Right atrium auricular region (tissue), 2 donors: ENCODE results near the gene LRP1. TPM values are rescaled to one million over a fixed set of nuclear protein-coding genes. Genes with fewer than 3 reads are reported as not detected.
"Not testable (repeated sequence)": the region's sequence is repeated elsewhere in the genome, so short reads cannot be mapped to it uniquely, and the experiment has no call there.

ENCODE experiments used
- DNase-seq: peaks from one replicate; pipeline ENCODE4 v3.0.0-alpha.2; 2019; ENCODE audit warnings: low spot score
- H3K27ac ChIP-seq, 2 donors: fragments of 200-600 bp; sonication (generic); 1 replicate in 1 of 2; 2 replicates in 1 of 2; pipeline ENCODE4 v1.5.1; 2016 to 2019
- H3K27me3 ChIP-seq, 2 donors: fragments of 200-600 bp; sonication (generic); one replicate each; pipeline versions ENCODE4 v1.5.1 to v1.6.0; 2017 to 2019
- H3K36me3 ChIP-seq: fragments of 200-600 bp; sonication (generic); one replicate; pipeline ENCODE4 v1.5.1; 2016
- H3K4me1 ChIP-seq, 2 donors: fragments of 200-600 bp; sonication (generic); one replicate each; pipeline versions ENCODE4 v1.5.1 to v1.6.0; 2017 to 2019
- H3K4me3 ChIP-seq, 2 donors: fragments of 200-600 bp; sonication (generic); 1 replicate in 1 of 2; 2 replicates in 1 of 2; pipeline ENCODE4 v1.5.1; 2017 to 2019; ENCODE audit warnings: mild to moderate bottlenecking in 1 of 2, moderate library complexity in 1 of 2
- H3K9me3 ChIP-seq, 2 donors: fragments of 200-600 bp; sonication (generic); one replicate each; pipeline ENCODE4 v1.5.1; 2019
- total RNA-seq, 2 donors: library from RNA; depleted of rRNA; stranded (reverse); fragments of >200 nt; gene quantifications; one replicate each; pipeline ENCODE4 v1.1.0, GENCODE V29; 2016
- TF ChIP-seq, protein P1 (sequence below), 2 donors: fragments of 200-600 bp; sonication (generic); IDR thresholded peaks; one replicate each; pipeline ENCODE4 v1.5.1; 2019; ENCODE audit warnings: antibody characterized with exemption in 2 of 2

The LRP1 gene
- total RNA-seq, 2 donors from 2014 or later, result 89.4 to 211 TPM

DNA sequence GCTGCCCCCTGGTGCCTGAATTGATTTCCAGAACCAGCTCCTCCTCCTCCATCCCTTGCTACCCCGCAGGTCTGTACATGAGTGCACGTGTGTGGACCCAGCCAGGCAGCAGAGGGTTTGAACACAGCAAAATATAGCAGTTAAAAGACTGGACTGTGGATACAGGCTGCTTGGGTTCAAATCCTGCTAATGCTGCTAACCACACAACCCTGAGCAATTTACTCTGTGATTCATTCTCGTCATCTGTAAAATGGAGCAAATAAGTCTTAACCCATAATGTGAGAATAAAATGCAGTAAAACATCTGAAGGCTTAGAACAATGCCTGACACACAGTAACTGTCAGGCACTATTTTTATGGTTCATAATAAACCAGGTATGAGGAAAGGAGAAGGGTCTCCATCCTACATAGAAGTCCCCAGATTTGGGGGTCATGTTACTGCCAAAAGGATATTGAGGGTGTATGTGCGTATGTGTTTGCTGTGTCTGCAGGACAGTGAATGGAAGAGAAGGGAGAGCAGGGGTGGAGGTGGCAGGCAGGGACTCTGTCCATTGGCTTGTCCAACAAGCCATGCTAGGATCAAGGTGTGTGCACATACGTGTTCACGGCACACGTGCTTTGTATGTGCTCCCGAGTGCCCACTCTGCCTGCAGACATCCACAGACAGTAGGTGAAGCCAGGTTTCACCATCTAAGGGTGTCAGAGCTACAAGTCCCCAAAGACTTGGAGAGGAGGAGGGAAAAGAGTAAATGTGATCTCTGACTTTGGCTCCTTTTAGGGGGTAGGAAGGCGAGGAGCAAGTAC, 15.6 kb upstream of the LRP1 start:
- TF ChIP-seq, protein P1, sequence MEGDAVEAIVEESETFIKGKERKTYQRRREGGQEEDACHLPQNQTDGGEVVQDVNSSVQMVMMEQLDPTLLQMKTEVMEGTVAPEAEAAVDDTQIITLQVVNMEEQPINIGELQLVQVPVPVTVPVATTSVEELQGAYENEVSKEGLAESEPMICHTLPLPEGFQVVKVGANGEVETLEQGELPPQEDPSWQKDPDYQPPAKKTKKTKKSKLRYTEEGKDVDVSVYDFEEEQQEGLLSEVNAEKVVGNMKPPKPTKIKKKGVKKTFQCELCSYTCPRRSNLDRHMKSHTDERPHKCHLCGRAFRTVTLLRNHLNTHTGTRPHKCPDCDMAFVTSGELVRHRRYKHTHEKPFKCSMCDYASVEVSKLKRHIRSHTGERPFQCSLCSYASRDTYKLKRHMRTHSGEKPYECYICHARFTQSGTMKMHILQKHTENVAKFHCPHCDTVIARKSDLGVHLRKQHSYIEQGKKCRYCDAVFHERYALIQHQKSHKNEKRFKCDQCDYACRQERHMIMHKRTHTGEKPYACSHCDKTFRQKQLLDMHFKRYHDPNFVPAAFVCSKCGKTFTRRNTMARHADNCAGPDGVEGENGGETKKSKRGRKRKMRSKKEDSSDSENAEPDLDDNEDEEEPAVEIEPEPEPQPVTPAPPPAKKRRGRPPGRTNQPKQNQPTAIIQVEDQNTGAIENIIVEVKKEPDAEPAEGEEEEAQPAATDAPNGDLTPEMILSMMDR (IDR thresholded peaks at IDR 0.05), result peak; percentile 78 to 90
- no peaks in the 10 kb centered on the region for H3K27me3 ChIP-seq
- H3K36me3 ChIP-seq, result peaks cover 4% of the 10 kb centered on the region
- no peak for DNase-seq
- H3K27ac ChIP-seq, result peak overlapping the region; percentile 97 to 98
- peak overlapping the region; percentile 66 to 73 for H3K4me3 ChIP-seq
- H3K9me3 ChIP-seq, result no peaks in the 10 kb centered on the region
- peaks cover 0 to 23% of the 10 kb centered on the region in 2 donors for H3K4me1 ChIP-seq

DNA sequence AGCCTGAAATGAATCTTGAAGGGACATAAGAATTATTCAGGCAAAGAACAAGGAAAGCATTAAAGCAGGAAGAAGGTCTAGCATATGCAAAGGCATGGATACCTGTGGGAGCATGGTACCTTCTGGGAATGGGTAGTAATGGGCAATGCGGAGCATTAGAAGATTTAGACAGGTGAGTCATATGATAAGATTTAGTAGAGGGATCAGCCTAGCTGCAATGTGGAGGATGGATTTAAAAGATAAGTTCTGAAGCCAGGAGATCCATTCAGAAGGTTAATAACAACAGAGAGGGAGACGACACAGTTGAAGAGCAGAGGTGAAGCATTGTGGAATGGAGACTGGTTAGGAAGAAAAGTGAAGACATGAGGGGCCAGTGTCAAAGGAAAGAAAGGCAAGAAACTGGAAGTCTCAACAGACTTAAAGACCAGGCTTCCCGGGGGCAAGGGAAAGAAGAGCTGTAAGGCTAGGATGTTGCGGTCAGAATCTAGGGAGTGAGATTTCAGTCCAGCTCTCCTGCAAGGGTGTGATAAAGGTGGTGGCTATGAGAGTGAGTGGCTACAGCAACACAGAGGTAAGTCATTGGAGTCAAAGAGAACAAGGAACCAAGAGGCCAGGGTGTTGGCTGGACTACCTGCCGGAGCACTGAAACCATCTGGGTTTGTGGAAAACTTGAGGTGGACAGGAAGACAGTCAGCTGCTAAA, 11.6 kb upstream of the LRP1 start:
- no peak for DNase-seq
- Histone ChIP-seq H3K9me3 (no peaks in the 10 kb centered on the region), H3K27me3 (no peaks in the 10 kb centered on the region), H3K4me1 (peaks cover 0 to 13% of the 10 kb centered on the region in 2 donors), H3K27ac (no peak overlapping the region), H3K4me3 (no peak overlapping the region), H3K36me3 (no peaks in the 10 kb centered on the region)
- TF ChIP-seq, protein P1 (IDR thresholded peaks at IDR 0.05), result no peak

DNA sequence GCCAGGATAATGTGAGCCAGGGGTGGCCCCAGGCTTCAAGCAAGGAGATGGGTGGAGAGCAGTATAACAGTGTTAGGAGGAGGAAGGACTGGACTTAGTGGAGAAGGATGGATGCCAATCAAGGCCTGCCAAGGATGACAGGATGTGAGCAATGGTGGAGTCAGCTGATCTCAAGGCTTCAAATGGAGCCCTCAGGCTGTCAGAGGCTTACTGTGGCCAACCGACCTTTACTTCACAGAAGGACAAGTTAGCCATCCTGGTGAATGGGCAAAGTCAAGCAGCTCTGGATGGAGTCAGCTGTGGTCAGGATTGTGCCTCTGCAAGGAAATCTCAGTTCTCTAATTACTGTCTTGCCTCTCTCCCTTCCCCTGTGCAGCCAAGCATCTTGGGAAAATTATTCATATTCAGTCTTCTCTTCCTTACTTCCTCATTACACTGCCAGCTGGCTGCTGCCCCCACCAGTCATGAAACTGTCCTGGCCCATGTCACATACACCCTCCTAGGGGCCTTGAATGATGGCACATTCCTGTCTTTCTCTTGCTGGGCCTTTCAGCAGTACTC, 9.5 kb upstream of the LRP1 start:
- Histone ChIP-seq H3K27me3 (no peaks in the 10 kb centered on the region), H3K36me3 (no peaks in the 10 kb centered on the region), H3K4me3 (no peak overlapping the region), H3K27ac (peak overlapping the region in 1 of 2 donors; percentile 4), H3K4me1 (peaks cover 0 to 8% of the 10 kb centered on the region in 2 donors), H3K9me3 (no peaks in the 10 kb centered on the region)
- TF ChIP-seq, protein P1 (IDR thresholded peaks at IDR 0.05), result no peak
- no peak for DNase-seq

DNA sequence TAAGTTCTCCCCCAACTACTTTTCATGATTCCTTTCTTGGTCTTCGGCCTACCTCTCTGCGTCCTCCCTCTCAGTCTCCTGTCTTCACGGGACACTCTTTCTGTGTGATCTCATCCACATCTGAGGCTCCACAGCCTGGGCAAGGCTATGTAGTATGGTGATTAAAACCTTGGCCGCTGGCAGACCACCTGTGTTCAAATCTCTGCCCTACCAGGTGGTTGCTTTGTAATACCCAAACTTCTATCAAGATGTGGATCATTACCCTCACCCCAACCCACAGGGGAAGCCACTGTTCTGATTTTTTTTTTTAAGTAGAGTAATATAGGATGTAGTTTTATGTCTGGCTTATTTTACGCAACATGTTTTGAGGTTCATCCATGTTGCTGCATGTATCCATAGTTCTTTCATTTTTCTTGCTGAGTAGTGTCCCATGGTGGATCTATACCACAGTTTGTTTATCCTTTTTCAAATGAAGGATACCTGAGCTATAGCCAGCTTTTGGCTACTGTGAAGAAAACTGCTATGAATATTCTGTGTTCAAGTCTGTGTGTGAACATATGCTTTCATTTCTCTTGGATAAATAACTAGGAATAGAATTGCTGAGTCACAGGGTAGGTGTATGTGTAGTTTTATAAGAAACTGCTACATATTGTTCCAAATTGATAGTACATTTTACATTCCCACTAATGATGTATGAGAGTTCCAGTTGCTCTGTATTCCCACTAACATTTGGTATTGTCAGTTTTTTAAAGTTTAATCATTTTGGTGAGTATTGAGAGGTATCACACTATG, 8.8 kb upstream of the LRP1 start:
- H3K4me1 ChIP-seq, result peaks cover 0 to 8% of the 10 kb centered on the region in 2 donors
- H3K9me3 ChIP-seq, result no peaks in the 10 kb centered on the region
- no peaks in the 10 kb centered on the region for H3K27me3 ChIP-seq
- TF ChIP-seq, protein P1 (IDR thresholded peaks at IDR 0.05), result no peak
- no peak overlapping the region for H3K4me3 ChIP-seq
- DNase-seq, result no peak
- no peak overlapping the region for H3K27ac ChIP-seq
- no peaks in the 10 kb centered on the region for H3K36me3 ChIP-seq

DNA sequence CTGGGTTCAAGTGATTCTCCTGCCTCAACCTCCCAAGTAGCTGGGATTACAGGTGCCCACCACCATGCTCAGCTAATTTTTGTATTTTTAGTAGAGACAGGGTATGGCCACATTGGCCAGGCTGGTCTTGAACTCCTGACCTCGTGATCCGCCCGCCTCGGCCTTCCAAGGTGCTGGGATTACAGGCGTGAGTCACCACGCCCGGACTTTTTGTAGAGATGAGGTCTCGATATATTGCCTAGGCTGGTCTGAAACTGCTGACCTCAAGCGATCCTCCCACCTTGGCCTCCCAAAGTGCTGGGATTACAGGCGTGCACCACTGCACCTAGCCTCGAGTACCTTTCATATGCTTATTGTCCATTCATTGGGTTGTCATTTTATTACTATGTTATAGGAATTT, 7.6 kb upstream of the LRP1 start:
- not testable (repeated sequence) for H3K9me3 ChIP-seq, H3K4me1 ChIP-seq, DNase-seq, H3K27ac ChIP-seq, H3K36me3 ChIP-seq, H3K27me3 ChIP-seq, H3K4me3 ChIP-seq
